ENCODE measurements around the gene RUBCNL.
"Not testable (repeated sequence)": the region's sequence is repeated elsewhere in the genome, so short reads cannot be mapped to it uniquely, and the experiment has no call there.

DNA sequence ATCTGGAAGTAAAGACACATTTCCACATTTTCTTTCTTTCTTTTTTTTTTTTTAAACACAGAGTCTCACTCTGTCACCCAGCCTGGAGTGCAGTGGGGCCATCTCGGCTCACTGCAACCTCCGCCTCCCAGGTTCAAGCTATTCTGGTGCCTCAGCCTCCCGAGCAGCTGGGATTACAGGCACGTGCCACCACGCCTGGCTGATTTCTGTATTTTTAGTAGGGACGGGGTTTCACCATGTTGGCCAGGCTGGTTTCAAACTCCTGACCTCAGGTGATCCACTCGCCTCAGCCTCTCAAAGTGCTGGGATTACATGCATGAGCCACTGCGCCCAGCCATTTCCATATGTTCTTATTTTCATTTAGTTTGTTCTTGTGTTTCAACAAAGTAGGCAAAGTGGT is 14.1 kb downstream of the RUBCNL start:
- TF ChIP-seq, protein P1, sequence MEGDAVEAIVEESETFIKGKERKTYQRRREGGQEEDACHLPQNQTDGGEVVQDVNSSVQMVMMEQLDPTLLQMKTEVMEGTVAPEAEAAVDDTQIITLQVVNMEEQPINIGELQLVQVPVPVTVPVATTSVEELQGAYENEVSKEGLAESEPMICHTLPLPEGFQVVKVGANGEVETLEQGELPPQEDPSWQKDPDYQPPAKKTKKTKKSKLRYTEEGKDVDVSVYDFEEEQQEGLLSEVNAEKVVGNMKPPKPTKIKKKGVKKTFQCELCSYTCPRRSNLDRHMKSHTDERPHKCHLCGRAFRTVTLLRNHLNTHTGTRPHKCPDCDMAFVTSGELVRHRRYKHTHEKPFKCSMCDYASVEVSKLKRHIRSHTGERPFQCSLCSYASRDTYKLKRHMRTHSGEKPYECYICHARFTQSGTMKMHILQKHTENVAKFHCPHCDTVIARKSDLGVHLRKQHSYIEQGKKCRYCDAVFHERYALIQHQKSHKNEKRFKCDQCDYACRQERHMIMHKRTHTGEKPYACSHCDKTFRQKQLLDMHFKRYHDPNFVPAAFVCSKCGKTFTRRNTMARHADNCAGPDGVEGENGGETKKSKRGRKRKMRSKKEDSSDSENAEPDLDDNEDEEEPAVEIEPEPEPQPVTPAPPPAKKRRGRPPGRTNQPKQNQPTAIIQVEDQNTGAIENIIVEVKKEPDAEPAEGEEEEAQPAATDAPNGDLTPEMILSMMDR (IDR thresholded peaks at IDR 0.05), result not testable (repeated sequence)
- not testable (repeated sequence) for TF ChIP-seq POLR2A (IDR thresholded peaks at IDR 0.05)
